ENCODE results near the gene HAAO. TPM values are rescaled to one million over a fixed set of nuclear protein-coding genes. Genes with fewer than 3 reads are reported as not detected.
A peak's percentile ranks its signal among the peaks of the same experiment; 100 is the strongest.

Gene HAAO
- total RNA-seq, 4 donors from 2014 or later, result 1.9 to 29.4 (median 4.0) TPM; not detected in 1

DNA sequence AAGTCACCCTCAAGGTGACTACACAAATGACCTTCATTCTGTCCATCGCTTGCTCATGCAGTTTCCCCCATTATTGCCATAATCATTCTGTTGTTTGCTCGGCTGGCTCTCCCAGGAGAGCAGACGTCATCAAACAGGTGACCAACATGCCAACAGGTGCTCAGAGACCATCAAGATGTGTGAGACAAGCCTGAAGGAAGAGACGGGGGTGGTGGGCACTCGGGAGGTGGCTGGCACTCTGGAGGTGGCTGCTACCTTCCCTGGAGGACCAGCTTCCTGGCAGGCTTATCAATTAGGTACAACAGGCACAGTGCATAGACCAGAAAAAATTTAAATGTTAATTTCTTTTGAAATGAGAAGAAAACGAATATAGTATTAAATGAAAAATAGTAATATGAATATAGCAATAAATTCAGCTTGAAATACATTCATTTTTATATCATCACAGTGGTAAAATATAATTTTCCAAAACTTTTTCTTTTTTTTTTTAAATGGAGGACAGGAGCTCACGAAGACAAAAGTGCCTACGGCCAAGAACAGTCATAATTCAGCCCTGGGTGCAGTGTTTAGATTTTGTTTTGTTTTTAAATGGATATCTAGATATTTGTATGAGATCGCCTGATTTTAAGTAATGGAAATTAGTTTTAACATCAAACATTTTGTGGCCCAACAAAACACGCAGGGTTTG is 16.9 kb upstream of the HAAO start:
- H3K4me3 ChIP-seq, result peak overlapping the region; percentile 11 to 64 (median 58)
- in situ Hi-C loops (cut with MboI; ENCODE audit: low pct_ligation_motif_present in 1 of 4, low pct_unique_long_range_greater_than_20kb in 1 of 4, low sequenced_read_pairs in 3 of 4) (no loop called here), intact Hi-C loops (cut with DNase I; ENCODE audit: low total_unique reads) (no loop called here)
- peaks cover 4 to 12% (median 6%) of the 10 kb centered on the region in 4 donors for H3K4me1 ChIP-seq
- TF ChIP-seq, protein P1, sequence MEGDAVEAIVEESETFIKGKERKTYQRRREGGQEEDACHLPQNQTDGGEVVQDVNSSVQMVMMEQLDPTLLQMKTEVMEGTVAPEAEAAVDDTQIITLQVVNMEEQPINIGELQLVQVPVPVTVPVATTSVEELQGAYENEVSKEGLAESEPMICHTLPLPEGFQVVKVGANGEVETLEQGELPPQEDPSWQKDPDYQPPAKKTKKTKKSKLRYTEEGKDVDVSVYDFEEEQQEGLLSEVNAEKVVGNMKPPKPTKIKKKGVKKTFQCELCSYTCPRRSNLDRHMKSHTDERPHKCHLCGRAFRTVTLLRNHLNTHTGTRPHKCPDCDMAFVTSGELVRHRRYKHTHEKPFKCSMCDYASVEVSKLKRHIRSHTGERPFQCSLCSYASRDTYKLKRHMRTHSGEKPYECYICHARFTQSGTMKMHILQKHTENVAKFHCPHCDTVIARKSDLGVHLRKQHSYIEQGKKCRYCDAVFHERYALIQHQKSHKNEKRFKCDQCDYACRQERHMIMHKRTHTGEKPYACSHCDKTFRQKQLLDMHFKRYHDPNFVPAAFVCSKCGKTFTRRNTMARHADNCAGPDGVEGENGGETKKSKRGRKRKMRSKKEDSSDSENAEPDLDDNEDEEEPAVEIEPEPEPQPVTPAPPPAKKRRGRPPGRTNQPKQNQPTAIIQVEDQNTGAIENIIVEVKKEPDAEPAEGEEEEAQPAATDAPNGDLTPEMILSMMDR (IDR thresholded peaks at IDR 0.05), result peak in 2 of 5 experiments; percentile 47 to 61
- TF ChIP-seq POLR2A (IDR thresholded peaks at IDR 0.05), result no peak
- 13 to 30% methylated on average over 6 to 10 of the region's 10 CpGs for WGBS, 2 donors (ENCODE audit: low coverage in 1 of 2)
- peak; percentile 32 for DNase-seq
- H3K27me3 ChIP-seq, result no peaks in the 10 kb centered on the region
- H3K36me3 ChIP-seq, result no peaks in the 10 kb centered on the region
- H3K27ac ChIP-seq, result peak overlapping the region; percentile 97 to 100 (median 98)
- H3K9me3 ChIP-seq, result no peaks in the 10 kb centered on the region

DNA sequence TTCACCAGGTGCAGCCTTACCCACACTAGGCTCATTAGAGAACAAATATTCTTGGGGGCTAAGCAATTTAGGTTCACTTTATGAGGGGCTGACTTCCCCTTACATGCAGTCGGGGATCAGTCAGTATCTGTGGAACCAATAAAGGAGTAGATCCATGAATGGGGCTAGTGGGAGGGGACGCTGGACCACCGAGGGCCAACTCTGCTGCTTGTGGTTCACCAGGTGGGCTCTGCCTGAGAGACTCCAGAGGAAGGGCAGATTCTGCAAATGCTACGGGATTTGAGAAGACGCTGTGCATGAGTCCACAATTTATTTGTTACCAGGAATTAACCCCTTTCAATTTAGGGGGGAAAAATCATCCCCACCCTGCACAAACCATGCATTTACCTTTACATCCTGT is 15.9 kb upstream of the HAAO start:
- Histone ChIP-seq H3K9me3 (no peaks in the 10 kb centered on the region), H3K27me3 (no peaks in the 10 kb centered on the region), H3K4me3 (no peak overlapping the region), H3K27ac (no peak overlapping the region), H3K4me1 (peaks cover 4 to 12% (median 6%) of the 10 kb centered on the region in 4 donors), H3K36me3 (no peaks in the 10 kb centered on the region)
- DNase-seq, result no peak
- intact Hi-C loops (cut with DNase I; ENCODE audit: low total_unique reads), result no loop called here
- in situ Hi-C loops (cut with MboI; ENCODE audit: low pct_ligation_motif_present in 1 of 4, low pct_unique_long_range_greater_than_20kb in 1 of 4, low sequenced_read_pairs in 3 of 4), result no loop called here
- WGBS, 2 donors (ENCODE audit: low coverage in 1 of 2), result 90 to 93% methylated on average over 5 of the region's 5 CpGs
- TF ChIP-seq EP300 (IDR thresholded peaks at IDR 0.05; ENCODE audit: low read depth) (no peak), POLR2A (IDR thresholded peaks at IDR 0.05) (no peak), POLR2AphosphoS5 (IDR thresholded peaks at IDR 0.05) (no peak)
- TF ChIP-seq, protein P1 (IDR thresholded peaks at IDR 0.05), result no peak

DNA sequence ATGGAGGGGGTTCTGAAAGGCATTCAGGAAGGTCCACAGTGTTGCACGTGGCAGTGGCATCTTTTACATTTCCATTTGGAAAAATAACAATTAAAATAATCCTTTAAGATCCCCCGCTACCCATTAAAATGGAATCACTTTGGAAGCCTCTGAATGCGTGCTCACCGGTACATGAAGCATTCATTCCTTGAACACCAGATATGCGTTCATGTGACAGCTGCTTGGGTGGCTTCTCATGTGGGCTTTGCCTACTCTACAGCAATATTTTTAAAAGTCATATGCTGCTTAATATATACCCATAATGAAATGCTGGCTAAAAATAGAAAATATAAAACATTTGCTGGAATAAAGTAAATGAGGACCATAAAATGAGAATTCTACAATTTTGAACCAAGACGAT is 14.4 kb upstream of the HAAO start:
- no peak for DNase-seq
- Histone ChIP-seq H3K9me3 (no peaks in the 10 kb centered on the region), H3K4me3 (no peak overlapping the region), H3K4me1 (peaks cover 4 to 12% (median 6%) of the 10 kb centered on the region in 4 donors), H3K27ac (no peak overlapping the region), H3K36me3 (no peaks in the 10 kb centered on the region), H3K27me3 (no peaks in the 10 kb centered on the region)
- intact Hi-C loops (cut with DNase I; ENCODE audit: low total_unique reads) (no loop called here), in situ Hi-C loops (cut with MboI; ENCODE audit: low pct_ligation_motif_present in 1 of 4, low pct_unique_long_range_greater_than_20kb in 1 of 4, low sequenced_read_pairs in 3 of 4) (no loop called here)
- WGBS, 2 donors (ENCODE audit: low coverage in 1 of 2), result 91 to 92% methylated on average over 3 to 6 of the region's 6 CpGs
- TF ChIP-seq, protein P1 (IDR thresholded peaks at IDR 0.05), result no peak
- TF ChIP-seq POLR2AphosphoS5 (IDR thresholded peaks at IDR 0.05), result no peak
- no peak for TF ChIP-seq EP300 (IDR thresholded peaks at IDR 0.05; ENCODE audit: low read depth)
- TF ChIP-seq POLR2A (IDR thresholded peaks at IDR 0.05), result no peak

DNA sequence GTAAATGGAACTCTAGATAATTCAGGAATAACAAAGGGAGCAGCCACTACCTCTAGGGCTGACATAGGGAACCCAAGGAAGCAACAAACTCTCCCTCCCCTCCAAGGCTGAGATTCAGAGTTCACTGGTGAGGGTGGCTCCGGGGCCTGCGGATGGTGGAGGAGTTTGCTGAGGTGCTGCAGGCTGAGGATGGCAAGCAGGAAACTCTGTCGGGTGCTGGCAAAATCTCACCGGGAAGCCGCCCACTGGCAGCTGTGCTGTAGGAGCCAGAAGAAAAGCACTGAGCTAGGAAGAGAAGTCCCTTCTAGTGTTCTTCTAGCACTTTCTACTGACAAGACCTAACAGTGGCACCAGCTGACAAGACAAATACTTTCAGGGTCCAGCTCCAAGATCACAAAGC is 12.5 kb upstream of the HAAO start:
- WGBS, 2 donors (ENCODE audit: low coverage in 1 of 2), result 76% methylated on average over 5 of the region's 5 CpGs; no CpG with 5 or more reads in 1 of the 2 donors
- in situ Hi-C loops (cut with MboI; ENCODE audit: low pct_ligation_motif_present in 1 of 4, low pct_unique_long_range_greater_than_20kb in 1 of 4, low sequenced_read_pairs in 3 of 4), result no loop called here
- DNase-seq, result no peak

More for the DNA sequence above, 12.5 kb upstream of the HAAO start:
- Histone ChIP-seq H3K4me1 (peaks cover 4 to 12% (median 6%) of the 10 kb centered on the region in 4 donors), H3K27me3 (no peaks in the 10 kb centered on the region), H3K9me3 (no peaks in the 10 kb centered on the region), H3K4me3 (no peak overlapping the region), H3K36me3 (no peaks in the 10 kb centered on the region), H3K27ac (no peak overlapping the region)
- intact Hi-C loops (cut with DNase I; ENCODE audit: low total_unique reads), result no loop called here
- TF ChIP-seq EP300 (IDR thresholded peaks at IDR 0.05; ENCODE audit: low read depth) (no peak), POLR2A (IDR thresholded peaks at IDR 0.05) (no peak), POLR2AphosphoS5 (IDR thresholded peaks at IDR 0.05) (no peak)
- TF ChIP-seq, protein P1 (IDR thresholded peaks at IDR 0.05), result no peak

Data from transverse colon (tissue), 4 donors.